Right forelimb (tissue), 1 donor: Measurements from ENCODE around the gene TBC1D10A.

Source experiments
- DNase-seq: peaks from one replicate; pipeline ENCODE4 v3.0.0-alpha.2; 2018

Gene TBC1D10A

GRCh38 chr22:30326706-30327362 lies at the start of gene TBC1D10A:
TBC1D10A (minus strand) TSS chr22:30326941; CDS start chr22:30326881, 60 bp downstream.
- peak; percentile 90 for DNase-seq

DNA sequence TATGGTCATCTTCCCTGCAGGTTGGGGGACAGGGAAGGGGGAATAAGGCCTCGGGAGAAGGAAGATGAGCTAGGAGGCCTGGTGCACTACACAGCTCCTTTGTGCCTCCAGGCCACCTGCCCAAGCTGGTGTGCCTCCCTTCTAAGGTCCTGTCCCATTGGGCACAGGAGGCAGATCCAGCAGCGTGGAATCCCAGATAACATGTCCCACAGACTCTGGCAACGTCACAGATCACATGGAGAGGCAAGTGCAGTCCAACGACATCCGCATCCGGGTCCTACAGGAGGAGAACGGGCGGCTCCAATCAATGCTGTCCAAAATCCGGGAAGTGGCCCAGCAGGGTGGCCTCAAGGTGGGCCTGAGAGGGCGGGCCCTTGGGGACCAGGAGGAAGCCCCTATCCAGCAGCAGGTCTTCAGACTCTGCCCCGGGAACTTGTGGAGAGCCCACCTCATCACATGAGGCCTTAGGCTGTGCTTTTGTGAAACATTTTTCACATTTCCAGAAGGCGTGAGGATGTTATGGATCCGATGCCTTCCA lies 48.6 kb upstream of the TBC1D10A start:
- DNase-seq = no peak

DNA sequence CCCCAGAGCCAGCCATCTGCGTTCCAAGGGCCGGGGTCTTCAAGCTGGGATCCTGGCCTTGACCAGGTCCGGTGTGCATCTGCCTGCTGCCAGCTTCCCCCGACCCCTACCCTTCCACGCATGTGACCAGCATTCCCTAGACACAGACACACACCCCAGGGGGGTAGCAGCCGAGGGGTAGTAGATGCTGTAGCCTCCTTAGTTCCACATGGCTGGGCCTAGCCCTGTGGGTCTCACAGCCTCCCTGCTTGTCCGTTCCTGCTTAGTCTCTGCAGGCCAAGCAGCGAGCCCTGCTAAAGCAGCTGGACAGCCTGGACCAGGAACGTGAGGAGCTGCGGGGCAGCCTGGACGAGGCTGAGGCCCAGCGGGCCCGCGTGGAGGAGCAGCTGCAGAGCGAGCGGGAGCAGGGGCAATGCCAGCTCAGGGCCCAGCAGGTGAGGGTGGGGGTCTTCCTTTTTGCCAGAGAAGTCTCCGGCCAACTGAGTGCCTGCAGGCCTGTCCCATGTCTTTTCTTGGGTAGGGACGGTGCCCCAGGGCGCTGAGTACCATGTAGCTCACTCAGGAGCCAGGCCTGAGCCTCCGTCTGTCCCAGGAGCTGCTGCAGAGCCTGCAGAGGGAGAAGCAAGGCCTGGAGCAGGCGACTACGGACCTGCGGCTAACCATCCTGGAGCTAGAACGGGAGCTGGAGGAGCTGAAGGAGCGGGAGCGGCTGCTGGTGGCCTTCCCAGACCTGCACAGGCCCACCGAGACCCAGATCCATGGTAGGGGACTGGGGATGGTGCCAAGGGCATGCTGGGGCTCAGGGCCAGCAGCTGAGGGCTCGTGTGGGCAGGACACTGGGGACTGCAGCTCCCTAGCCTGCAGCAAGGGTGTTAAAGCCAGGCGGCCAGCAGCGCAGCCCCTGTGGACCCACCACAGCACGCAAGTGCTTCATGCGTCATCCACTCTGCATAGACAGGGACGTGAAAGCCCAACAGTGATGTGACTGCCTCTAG lies 46.9 kb upstream of the TBC1D10A start:
- no peak for DNase-seq

GRCh38 chr22:30372915-30373314 lies 46.2 kb upstream of the TBC1D10A start:
- no peak for DNase-seq

DNA sequence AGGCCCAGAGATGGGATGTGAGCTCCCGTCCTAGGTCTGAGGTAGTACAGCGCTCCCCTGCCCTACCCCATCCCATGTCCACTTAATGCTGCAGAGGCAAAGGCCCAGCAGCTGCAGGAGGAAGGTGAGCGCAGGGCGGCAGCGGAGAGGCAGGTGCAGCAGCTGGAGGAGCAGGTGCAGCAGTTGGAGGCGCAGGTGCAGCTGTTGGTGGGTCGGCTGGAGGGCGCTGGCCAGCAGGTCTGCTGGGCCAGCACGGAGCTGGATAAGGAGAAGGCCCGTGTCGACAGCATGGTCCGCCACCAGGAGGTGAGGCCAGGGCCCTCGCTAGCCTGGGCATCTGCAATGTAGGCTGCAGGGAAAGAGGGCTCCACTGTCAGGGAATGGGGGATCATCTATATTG lies 45.2 kb upstream of the TBC1D10A start:
- DNase-seq = no peak

DNA sequence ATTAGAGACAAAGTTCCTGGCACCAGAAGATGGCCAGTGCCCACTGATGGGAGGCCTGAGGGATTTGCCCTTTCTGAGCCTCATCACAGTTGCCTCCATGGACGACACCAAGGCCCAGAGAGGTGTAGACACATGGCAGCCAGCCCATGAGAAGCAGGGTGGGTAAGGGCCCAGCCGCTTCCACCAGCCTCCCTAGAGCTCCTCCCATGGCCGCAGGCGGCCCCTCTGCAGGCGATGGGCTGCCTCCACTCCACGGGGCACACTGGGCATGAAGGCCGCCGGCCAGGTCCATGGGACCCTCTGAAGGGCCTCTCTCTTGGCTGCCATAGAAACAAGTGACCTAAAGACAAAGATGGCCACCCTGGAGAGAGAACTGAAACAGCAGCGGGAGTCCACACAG lies 44.6 kb upstream of the TBC1D10A start:
- no peak for DNase-seq

DNA sequence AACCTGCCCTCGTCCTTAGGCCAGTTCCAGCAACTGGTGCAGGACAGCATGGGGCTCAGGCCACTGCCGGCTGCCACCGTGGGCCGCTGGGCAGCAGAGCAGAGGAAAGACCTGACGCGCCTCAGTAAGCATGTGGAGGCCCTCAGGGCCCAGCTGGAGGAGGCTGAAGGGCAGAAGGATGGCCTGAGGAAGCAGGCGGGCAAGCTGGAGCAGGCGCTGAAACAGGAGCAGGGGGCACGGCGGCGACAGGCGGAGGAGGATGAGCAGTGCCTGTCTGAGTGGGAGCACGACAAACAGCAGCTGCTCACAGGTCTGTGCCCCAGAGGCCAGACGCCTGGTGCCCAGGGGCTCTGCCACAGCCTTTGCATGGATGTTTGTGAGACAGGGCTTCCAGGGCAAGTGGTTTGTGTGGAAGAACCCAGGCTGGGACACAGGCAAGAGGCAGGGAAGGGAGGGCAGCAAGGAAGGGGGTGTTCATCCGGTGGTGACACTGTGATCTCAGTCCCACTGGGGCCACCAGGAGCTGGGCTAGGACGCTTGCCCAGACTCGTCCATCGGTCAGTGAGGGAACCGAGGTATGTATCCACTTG lies 44.0 kb upstream of the TBC1D10A start:
- DNase-seq = no peak

DNA sequence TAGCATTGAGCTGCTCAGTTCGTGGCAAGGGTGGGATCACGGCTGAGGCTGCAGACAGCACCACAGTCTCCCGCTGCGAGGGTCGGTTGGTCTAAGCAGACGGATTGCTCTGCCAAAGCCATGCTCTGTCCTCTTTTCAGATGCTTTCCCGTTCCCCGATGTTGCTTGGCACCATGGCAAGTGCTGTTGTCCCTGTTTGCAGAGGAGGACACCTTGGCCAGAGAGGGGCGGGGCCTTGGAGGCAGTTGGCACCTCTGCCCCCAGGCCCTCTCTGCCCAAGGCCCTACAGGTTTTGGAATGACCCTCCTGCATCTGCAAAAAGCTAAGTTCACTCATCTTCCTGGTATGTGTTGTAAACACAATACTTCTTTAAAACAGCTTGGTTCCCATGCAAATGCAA lies 41.7 kb upstream of the TBC1D10A start:
- DNase-seq = no peak

DNA sequence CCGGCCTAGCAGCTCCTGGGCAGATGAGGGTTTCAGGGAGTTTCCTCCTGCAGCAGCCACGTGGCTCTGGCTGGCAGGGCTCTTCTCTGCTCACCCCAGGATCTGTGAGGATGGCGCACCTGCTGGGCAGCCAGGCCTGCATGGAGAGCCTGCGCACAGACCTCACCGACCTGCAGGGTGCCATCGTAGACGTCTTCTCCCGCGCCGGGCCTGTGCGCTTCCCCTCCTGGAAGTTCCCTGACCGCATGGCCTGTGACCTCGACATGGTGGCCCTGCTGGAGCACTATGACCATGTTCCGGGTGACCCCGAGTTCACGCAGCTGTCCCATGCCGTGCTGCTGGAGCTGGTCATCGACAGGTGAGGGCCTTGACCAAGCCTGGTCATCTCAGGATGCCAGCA lies 39.1 kb upstream of the TBC1D10A start:
- DNase-seq = no peak

DNA sequence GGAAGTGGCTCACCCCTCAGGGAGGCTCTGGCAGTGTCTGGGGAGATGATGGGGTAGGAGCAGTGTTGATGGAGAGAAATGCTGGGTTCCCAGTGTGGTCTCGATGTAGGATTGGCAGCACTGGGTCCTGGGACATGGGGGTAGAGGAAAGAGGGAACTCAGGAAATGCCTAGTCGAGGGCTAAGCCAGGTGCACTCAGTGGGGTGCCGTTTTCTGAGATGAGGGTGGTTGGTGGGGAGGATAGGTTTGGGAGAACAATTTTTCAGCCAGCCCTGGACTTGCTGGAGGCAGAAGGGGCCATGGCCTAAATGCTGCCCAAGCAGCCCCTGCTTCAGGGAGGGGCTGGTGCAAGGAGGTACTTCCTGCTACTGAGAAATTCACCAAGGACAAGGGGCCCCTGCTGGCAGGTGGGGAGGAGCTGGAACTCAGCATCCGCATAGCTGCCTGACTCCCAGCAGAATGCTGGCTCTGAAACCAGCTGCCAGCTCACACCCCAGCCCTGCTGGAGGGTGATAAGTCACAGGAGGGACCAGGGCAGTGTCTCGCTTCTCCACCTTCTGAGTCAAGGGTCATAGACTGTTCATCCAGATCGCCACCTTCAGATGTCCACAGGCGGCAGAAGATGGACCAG lies 36.0 kb upstream of the TBC1D10A start:
- no peak for DNase-seq

GRCh38 chr22:30361916-30362650 lies 35.3 kb upstream of the TBC1D10A start:
- DNase-seq = no peak

DNA sequence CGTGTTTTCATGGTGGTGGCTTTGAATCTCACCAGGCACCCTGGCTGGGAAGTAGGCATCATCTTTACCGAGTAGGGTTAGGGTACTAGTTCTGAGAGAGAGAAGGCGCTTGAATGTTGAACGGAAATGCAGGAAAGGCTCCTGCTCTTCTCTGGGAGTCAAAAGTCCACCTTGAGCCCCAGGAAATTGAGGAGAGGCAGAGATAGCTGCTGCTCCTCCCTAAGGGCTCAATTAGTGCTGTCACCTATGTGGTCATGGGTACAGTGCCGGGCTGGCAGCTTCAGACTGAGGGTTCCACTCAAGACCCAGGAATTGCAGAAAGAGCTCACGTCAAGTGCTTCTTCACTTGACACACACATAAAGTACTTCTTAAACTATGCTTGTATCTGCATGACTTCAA lies 31.8 kb upstream of the TBC1D10A start:
- no peak for DNase-seq

DNA sequence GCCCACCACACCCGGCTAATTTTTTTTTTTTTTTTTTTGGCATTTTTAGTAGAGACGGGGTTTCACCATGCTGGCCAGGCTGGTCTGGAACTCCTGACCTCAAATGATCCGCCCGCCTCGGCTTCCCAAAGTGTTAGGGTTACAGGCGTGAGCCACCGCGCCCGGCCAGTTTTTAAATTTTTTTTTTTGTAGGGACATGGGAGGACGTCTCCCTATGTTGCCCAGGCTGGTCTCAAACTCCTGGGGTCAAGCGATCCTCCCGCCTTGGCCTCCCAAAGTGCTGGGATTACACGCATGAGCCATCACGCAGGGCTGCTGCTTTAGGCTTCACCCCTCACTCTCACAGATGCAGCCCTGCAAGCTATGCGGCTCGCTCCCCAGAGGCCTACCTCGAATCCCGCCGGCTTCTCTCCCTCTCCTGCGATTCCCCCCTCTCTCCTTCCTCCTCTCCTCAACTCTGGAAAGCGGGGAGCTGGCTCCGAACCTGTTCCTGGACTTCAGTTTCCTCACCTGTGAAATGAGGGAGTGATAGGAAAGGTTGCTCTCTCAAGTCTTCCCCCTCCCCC lies 31.0 kb upstream of the TBC1D10A start:
- DNase-seq = no peak

- DNase-seq = no peak
Measured at GRCh38 chr22:30357236-30357570, 30.5 kb upstream of the TBC1D10A start.

DNA sequence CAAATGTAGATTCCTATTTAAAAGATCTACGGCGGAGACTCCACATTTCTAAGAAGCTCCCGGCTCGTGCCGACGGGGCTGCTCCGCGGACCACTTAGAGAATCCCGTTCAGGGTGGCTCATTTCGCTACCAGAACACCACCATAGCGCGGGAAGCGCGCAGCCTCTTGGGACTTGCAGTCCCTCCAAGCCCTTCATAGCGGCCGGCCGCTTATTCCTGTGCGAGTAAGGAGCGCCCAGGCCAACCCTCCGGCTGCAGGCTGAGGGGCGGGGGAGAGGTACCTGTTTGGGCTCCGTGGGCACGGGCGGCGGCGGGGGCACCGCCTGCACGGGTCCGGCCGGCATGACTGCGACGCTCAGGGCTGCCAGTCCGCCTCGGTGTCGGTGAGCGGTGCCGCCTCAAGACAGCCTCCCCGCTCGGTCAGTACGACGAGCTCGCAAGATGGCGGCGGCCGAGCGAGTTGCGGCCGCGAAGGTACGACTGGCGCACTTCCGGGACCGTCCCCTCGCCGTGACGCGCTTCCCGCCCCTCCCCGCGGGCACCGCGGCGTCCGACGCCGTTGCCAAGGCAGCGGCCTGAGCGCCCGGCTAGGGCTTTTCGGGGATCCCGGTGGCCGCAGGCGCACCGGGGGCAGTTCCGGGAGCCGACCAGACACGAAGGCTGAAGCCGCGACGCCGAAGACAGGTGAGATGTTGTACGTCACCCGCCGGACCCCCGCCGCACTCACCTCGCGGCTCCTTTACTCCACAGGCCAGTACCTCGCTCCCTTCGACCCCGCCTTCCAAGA lies 29.9 kb upstream of the TBC1D10A start, which contains the start of the genes CCDC157 and SF3A1:
Gene CCDC157, plus strand, starts transcription at position 559 of the 787 bp plus-strand sequence. CDS start 8,994 bp downstream, outside the sequence.
Gene SF3A1, minus strand, starts transcription at position 446 of the 787 bp plus-strand sequence. Its CDS starts 102 bp downstream, at position 344.
- peak; percentile 93 for DNase-seq

- no peak for DNase-seq
Measured at GRCh38 chr22:30354644-30355043, 27.9 kb upstream of the TBC1D10A start.

GRCh38 chr22:30351226-30351625 lies 24.5 kb upstream of the TBC1D10A start:
- no peak for DNase-seq

DNA sequence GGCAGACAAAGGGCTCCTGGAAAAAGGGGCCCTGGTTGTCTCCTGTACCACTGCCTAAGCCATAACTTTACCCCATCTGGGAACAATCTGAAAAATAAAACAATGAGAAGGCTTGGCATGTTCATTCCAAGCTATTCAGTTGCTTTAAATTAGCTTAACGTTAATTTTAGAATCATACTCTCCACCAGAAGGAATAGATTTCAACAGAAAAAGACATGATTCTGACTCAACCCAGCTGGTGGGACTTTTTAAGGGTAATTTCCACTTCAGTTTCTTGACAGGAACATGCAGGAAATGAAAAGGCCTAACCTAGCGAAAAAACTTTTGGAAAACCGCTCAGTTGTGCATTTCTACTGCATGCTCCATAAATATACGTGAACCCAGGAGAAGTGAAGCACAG lies 22.1 kb upstream of the TBC1D10A start:
- no peak for DNase-seq

DNA sequence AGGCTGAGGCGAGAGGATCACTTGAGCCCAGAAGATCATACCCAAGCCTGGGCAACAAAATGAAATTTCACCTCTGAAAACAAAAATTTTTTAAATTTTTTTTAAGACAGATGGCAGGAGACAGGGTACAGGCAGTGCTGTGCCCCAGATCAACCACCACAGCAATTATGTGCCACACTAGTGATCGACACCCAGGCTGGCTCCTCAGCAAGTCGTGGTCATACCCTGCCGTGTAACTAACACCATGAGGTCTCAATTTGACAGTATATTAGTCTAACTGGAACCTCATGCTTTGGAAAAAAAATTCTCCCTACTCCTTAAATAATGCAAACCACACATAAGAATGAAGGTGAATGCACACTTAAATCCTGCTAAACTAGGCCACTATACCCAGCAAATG lies 21.7 kb upstream of the TBC1D10A start:
- DNase-seq = no peak

DNA sequence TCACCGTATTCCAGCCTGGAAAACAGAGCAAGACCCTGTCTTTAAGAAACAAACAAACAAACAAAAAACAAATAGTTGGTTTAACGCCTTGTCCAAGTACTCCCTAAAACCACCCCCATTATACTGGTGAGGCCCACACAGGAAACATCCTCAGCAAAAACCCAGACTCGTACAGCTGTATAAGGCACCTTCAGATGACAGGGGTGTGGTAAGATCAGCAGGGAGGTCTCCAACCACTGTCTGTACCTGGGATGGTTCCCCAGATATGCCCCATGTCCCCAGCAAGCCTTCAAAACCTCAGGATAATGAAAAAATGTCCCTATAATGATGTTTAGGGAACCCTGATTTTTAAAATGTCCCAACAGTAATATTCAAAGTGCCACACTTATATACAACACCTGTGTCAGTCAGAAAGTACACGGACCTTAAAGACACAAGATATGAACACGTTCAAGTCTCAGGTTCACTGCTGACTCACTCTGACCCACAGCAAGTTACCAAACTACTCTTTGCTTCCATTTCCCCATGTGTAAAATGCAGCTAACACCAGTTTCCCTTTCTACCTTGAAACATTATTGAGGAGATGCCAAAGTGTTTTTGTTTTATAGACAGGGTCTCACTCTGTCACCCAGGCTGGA lies 20.6 kb upstream of the TBC1D10A start:
- DNase-seq = no peak
